ENCODE measurements around the gene SHTN1.

Gene SHTN1

DNA sequence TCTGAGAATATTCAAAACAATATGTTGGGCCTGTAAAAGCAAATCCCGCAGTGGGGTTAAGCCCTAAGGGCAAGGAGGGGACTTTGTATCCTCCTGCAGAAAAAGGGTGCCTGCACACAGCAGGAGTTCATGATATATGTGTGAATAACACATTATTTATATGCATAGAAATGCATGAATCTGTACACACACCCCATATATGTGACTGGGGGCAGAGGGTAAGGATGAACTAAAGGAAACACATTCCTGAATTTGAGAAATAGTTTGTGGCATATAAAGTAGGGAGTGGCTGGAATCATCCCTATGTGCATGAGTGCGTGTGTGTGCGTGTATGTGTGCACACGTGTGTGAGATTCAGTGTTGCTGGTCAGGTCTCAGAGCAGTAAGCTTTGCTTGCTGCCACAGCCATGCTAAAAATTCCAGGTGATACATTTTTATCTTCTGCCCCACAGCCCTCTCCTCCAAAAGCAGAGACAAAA is 136.8 kb downstream of the SHTN1 start:
- no peak for DNase-seq

DNA sequence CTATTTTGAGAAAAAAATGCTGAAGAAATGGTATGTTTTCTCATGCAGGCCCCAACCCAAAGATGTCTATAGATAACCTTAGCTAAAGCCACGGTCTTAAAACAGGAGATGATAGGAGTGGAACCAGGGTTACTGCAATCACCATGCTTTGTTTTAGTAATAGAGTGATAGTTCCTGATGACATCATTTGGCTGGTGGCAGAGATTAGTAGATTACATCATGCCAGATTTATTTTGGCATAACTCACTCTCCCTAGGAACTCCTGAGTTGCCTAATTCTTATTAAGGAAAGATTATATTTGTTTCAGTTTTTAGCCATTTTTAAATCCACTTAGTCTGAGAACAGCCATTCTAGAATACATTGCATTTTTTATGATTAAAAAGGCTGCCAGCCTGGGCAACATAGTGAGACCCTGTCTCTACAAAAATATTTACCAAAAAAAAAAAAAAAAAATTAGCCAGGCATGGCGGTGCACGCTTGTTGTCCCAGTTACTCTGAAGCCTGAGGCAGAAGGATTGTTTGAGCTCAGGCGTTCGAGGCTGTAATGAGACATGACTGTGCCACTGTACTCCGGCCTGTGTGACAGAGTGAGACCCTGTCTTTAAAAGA is 137.9 kb downstream of the SHTN1 start:
- no peak for DNase-seq

DNA sequence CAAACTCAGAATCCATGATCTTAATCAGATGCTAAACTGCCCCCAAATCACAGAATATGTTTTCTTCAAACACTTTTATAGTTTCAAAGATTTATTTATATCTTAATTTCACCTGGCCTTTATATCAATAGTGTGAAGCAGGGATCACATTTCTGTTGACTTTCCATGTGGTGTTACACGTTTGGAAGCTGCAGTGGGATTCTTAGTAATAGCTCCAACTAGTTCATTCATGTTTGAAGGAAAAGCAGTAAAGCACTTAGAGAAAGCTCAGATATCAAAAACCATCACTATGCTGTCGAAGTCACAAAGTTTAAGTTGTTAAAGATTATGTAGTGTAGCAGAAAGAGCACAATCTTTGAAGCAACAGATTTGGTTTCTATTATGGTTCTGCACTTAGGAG is 138.9 kb downstream of the SHTN1 start:
- DNase-seq: no peak

GRCh38 chr10:116864436-116864835 is 140.6 kb downstream of the SHTN1 start:
- no peak for DNase-seq

DNA sequence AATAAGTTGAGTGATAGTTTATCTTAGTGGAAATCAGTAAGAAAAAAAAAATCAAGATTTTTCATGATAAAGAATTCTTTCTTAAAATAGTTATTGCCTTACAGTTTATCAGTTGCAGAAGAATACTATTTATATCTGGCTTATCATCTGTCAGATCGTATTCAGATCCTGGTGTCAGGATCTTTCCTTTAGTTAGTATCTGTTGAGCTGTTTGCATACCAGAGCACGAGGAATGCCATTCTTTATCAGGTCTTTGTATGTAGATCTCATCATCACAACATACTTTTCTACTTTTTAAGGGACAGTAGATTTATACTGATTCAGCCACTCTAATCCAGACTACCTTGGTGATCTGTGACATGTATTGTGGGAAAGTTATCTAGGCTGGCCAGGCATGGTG is 143.2 kb downstream of the SHTN1 start:
- no peak for DNase-seq

DNA sequence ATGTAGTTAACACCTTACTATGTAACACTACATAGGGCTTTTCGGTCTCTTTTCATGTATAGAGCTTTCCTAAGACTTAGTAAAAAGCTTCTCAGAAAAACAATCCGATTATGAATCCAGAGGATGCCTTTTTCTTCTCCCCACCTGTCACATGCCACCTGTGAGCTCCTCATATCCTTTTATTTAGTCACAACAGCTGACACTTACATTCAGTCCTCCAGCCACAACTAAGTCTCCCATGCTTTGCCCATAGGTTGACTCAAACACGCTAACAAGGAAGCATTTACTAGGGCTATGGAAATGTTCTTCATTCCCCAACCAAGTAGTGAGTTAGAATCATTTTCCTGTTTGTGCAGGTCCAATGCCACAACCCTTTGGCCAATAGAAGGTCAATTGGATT is 147.8 kb downstream of the SHTN1 start:
- DNase-seq: no peak

DNA sequence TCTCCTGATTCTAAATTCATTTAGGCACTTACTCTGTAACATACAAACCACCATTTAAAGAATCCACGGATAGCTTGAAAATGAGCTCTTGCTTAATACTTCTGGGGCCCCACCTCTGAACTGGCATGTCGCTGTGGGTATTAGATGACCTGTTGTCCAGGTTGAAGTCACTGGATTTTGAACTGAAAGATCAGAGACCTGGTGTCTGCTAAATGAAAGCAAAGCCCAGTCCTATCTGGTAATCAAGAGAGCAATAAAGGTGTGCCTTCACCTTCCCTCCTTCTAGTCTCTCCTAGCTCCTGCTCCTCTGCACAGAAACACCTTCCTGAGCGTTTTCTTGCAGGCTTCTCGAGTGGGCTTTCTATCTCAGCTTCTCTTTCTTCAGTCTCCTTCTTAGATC is 151.3 kb downstream of the SHTN1 start:
- no peak for DNase-seq

DNA sequence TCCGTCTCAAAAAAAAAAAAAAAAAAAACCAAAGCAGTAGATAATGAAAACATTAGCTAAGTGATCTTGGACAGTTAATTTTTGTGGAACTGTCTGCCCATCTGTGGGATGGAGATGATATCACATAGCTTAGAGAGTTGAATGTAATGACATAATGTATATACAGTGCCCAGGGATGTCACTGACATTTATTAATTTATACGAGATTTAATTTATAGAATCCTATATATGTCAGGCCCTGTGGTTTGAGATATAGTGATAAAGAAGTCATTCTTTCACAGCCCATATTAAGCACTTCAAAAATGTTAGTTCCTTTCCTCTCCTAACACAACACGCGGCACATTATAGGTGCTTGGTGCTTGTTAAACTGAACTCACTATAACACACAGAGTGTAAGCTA is 151.7 kb downstream of the SHTN1 start:
- no peak for DNase-seq

GRCh38 chr10:116852246-116852645 is 152.7 kb downstream of the SHTN1 start:
- DNase-seq: no peak

GRCh38 chr10:116850058-116850611 is 154.9 kb downstream of the SHTN1 start:
- no peak for DNase-seq

- DNase-seq: peak; percentile 92
Measured at GRCh38 chr10:116849248-116850057, 155.5 kb downstream of the SHTN1 start, which contains the start of gene ENO4. Gene ENO4 (plus strand): TSS chr10:116849499. CDS start chr10:116849567, 68 bp downstream.

GRCh38 chr10:116848944-116849247 is 156.1 kb downstream of the SHTN1 start:
- DNase-seq: no peak

DNA sequence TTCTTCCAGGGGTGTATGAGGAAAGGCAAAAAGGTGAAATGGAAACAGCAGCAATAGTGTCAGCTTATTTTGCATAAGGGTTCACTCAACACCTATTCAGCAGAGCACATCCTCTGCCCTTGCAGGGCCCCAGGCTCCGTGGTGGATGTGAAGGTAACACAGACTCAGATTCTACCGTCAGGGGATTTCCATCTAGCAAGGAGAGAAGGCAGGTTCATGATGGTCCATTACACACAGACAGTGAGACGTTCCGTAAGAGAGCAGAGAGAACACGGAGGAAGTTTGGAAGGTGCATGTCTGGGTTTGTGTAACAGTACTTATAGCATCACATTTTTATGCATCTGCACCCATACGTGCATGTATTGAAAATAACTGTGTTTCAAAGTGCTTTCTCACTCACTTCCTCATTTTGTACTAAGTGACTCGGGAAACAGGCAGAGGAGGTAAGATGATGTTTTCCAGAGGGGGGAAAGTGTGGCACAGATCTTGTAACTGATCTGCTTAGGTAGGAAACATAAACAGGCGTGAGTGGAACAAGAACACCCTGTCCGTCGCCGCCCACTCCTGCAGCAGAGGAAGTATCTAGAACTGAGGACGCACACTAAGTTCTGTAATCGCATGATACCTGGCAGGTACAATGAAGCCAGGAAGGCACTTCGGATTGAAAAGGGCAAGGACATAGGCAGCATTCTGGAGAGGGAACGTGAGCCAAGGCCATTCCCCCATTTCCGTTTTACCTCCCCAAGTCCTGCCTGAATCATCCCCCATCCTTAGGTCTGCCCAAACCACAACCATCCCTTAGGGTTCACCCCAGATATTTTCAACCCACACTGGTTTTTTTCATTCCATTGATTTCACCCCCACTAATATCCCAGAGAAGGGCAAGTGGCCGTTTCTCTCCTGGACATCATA is 156.7 kb downstream of the SHTN1 start:
- DNase-seq: no peak

- no peak for DNase-seq
Measured at GRCh38 chr10:116845823-116846222, 159.2 kb downstream of the SHTN1 start.

GRCh38 chr10:116840389-116841075 is 164.5 kb downstream of the SHTN1 start:
- DNase-seq: no peak

- no peak for DNase-seq
Measured at GRCh38 chr10:116838143-116838725, 166.8 kb downstream of the SHTN1 start.

- DNase-seq: no peak
Measured at GRCh38 chr10:116836902-116837523, 168.0 kb downstream of the SHTN1 start.

DNA sequence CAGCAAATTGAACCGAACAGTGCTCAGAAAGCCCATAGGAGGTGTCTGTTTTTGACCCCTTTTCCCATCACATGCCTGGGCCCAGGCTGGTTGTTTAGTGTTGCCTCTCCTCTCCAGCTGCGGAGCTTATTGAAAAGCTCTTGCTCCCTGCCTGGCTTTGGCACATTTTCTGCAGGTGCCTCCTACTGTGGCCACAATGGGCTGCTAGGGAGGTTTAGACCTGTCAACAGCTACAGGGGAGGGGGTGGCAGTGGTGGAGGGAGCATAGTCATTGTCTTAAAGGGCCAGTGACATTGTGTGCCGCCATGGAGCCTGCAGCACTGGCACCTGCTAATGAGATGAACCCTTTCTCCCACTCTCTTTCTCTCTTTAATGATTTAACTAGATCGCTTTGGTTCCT is 168.9 kb downstream of the SHTN1 start:
- no peak for DNase-seq

- DNase-seq: no peak
Measured at GRCh38 chr10:116835658-116836057, 169.3 kb downstream of the SHTN1 start.

GRCh38 chr10:116833986-116834985 is 170.7 kb downstream of the SHTN1 start:
- no peak for DNase-seq
